Fibroblast of skin of scalp (primary cell): ENCODE data around the gene LRRK2. TPM values are rescaled to one million over a fixed set of nuclear protein-coding genes. Genes with fewer than 3 reads are reported as not detected.
"Not testable (repeated sequence)": the region's sequence is repeated elsewhere in the genome, so short reads cannot be mapped to it uniquely, and the experiment has no call there.

Source experiments
- DNase-seq: peaks from one replicate; pipeline ENCODE4 v3.0.0-alpha.2; 2013
- polyA plus RNA-seq, 2 experiments: library from polyadenylated mRNA; unstranded; fragments of 120-200 nt; gene quantifications; one replicate each; pipeline ENCODE4 v1.2.1, GENCODE V29; 2013; ENCODE audit not compliant: insufficient read length in 2 of 2

LRRK2 gene
- polyA plus RNA-seq (2013, experiment 1 of 2; ENCODE audit: insufficient read length) = 0.23 TPM
- polyA plus RNA-seq (2013, experiment 2 of 2; ENCODE audit: insufficient read length) = 0.36 TPM

GRCh38 chr12:40224439-40225291, at the start of gene LRRK2:
LRRK2 (plus strand) TSS chr12:40224997; CDS start chr12:40225132, 135 bp downstream.
- DNase-seq = peak; percentile 61

GRCh38 chr12:40175045-40175444, 49.8 kb upstream of the LRRK2 start:
- DNase-seq = no peak

GRCh38 chr12:40175489-40175888, 49.3 kb upstream of the LRRK2 start:
- no peak for DNase-seq

GRCh38 chr12:40178701-40179100, 46.1 kb upstream of the LRRK2 start:
- DNase-seq = no peak

- no peak for DNase-seq
Observed at GRCh38 chr12:40181490-40181889, 43.3 kb upstream of the LRRK2 start.

GRCh38 chr12:40183715-40184114, 41.1 kb upstream of the LRRK2 start:
- no peak for DNase-seq

GRCh38 chr12:40184493-40185302, 40.1 kb upstream of the LRRK2 start:
- no peak for DNase-seq

GRCh38 chr12:40185303-40185693, 39.5 kb upstream of the LRRK2 start:
- DNase-seq = no peak

- DNase-seq = no peak
Observed at GRCh38 chr12:40188558-40189320, 36.1 kb upstream of the LRRK2 start.

- DNase-seq = no peak
Observed at GRCh38 chr12:40192704-40193255, 32.0 kb upstream of the LRRK2 start.

GRCh38 chr12:40194846-40195245, 30.0 kb upstream of the LRRK2 start:
- DNase-seq = no peak

GRCh38 chr12:40197590-40197989, 27.2 kb upstream of the LRRK2 start:
- DNase-seq = no peak

GRCh38 chr12:40198601-40199000, 26.2 kb upstream of the LRRK2 start:
- no peak for DNase-seq

GRCh38 chr12:40202095-40203059, 22.4 kb upstream of the LRRK2 start:
- DNase-seq = no peak

- no peak for DNase-seq
Observed at GRCh38 chr12:40203060-40203430, 21.8 kb upstream of the LRRK2 start.

- no peak for DNase-seq
Observed at GRCh38 chr12:40204337-40204736, 20.5 kb upstream of the LRRK2 start.

- no peak for DNase-seq
Observed at GRCh38 chr12:40207551-40207950, 17.2 kb upstream of the LRRK2 start.

- no peak for DNase-seq
Observed at GRCh38 chr12:40208707-40209446, 15.9 kb upstream of the LRRK2 start.

- DNase-seq = no peak
Observed at GRCh38 chr12:40209886-40210285, 14.9 kb upstream of the LRRK2 start.

- not testable (repeated sequence) for DNase-seq
Observed at GRCh38 chr12:40211186-40211585, 13.6 kb upstream of the LRRK2 start.
